GM18861 (cell line): Measurements from ENCODE around the gene MICU1.
"Not testable (repeated sequence)": the region's sequence is repeated elsewhere in the genome, so short reads cannot be mapped to it uniquely, and the experiment has no call there.

ENCODE experiments used
- ATAC-seq: cut with Tn5 transposase; IDR thresholded peaks from one replicate; pipeline ENCODE4 v1.9.1; 2021; ENCODE audit not compliant: unreplicated experiment

The MICU1 gene

DNA sequence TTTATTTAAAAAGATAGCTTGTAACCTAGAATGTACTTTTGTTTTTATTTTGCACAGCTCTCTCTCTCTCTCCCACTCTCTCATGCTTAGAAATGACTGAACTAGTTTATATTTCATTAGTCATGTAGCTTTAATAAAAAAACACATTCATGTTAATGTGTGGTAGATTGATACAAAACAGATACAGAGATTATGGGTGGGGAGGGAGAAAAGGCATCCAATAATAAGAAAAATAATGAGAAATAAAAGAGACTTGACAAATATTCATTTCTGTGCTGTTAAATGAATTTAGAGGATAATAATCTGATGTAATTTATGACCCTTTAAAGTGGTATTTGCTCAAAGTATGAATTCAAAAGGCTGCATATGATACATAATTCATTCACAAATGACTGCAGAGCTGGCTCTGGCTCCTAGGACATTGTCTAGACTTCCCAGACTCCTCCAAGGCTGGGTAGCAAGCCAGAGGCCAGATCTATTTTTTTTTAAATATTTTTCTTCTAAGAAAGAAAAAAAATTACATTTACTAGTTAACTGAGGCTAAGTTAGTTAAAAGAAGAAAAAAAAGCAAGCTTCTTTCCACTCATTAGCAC is 165.5 kb downstream of the MICU1 start:
- ATAC-seq: no peak

GRCh38 chr10:72459301-72459700 is 166.6 kb downstream of the MICU1 start:
- no peak for ATAC-seq

DNA sequence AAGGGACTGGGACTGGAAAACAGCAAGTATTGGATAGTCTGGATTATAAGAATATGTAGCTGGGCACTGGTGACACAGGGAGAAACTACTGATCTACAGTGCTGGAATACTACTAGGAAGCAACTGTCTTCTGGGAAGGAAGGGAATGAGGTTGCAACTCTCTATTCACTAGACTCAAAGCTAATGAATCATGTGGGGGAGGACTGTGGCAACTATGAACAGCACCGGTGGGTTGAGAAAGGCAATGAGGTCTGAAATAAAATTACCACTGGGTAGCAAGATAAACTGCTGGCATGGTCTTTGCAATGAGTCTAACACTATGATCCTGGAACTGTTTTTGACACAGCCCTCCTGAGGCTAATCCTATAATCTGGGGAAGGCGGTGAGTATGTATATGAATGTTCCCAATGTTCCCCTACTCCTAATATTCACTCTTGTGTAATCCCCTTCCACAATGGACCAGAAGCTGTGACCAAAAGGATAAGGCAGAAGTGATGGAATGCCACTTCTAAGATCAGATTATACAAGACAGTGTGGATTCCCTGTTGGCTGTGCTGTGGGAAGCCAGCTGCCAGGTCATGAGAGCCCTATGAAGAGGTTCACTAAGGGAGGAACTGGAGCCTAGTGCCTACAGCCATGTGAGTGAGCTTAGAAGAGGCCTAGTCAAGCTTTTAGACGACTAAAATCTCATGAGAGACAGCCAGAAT is 169.8 kb downstream of the MICU1 start:
- ATAC-seq: no peak

- no peak for ATAC-seq
Observed at GRCh38 chr10:72449941-72450441, 175.9 kb downstream of the MICU1 start.

- ATAC-seq: no peak
Observed at GRCh38 chr10:72445851-72446250, 180.0 kb downstream of the MICU1 start.

- ATAC-seq: not testable (repeated sequence)
Observed at GRCh38 chr10:72442969-72443368, 182.9 kb downstream of the MICU1 start.

- no peak for ATAC-seq
Observed at GRCh38 chr10:72435570-72435969, 190.3 kb downstream of the MICU1 start.

DNA sequence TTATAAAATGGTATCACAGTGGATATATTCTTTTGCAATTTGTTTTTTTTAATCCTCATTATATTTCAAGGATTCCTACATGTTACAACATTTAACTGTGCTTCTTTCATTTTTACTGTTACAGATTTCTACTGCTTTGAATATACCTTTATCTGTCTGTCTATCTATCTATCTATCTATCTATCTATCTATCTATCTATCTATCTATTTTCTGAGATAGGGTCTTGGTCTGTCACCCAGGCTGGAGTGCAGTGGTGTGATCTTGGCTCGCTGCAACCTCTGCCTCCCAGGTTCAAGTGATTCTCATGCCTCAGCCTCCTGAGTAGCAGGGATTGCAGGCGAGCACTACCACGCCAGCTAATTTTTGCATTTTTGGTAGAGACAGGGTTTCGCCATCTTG is 194.9 kb downstream of the MICU1 start:
- not testable (repeated sequence) for ATAC-seq

DNA sequence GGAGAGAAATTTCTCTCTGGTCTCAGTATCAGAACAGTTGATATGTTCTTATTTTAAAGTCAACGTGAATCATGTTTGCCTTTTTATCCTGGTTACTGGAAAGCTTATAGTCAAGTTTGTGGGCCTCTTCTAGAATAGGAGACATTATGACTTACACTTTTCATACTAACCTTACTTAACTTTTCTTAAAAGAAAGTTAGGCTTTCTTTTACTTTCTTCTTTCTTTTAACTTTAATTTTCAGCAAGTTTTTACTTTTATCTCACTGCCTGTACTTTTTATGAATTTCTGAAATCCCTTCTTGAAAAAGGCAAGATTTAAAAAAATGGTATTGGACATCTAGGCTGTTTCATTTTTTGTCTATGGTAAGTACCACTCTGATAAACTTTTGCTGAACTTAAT is 195.9 kb downstream of the MICU1 start:
- no peak for ATAC-seq

DNA sequence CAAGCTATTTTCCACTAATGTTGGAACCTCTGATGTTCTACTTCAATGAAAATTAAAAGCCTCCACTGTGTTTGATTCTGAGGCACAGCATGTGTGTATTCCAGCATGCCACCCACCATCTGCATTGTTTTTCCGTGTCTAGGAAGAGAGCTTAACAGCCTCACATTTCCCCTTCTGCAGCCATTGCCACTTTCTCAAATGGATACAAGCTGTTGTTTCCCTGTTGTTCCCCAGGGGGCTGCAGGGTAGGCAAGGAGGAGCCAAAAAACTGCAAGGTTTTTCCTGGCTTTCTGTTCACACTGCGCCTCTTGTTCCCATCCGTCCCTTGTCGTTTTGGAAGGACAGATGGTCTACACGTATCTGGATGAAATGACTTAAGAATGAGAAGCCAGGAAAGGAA is 198.9 kb downstream of the MICU1 start:
- no peak for ATAC-seq

- ATAC-seq: no peak
Observed at GRCh38 chr10:72425133-72425532, 200.7 kb downstream of the MICU1 start.

- no peak for ATAC-seq
Observed at GRCh38 chr10:72424561-72424960, 201.3 kb downstream of the MICU1 start.

DNA sequence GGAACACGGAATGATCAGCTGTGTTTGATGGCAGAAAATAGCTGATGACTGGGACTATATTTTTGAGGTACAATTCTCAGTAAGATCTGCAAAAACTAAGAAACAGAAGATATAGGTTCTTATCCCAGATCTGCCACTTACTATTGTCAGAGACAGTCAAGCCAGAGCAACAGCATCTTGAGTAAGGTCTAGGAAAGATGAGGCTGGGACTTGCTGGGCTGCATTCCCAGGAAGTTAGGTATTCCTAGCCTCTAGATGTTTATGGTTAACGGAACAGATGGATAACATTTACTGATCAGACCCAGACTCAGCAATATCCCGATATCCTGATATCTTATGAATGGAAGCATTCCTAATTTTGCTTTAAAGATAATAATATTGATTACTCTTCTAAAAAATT is 202.5 kb downstream of the MICU1 start:
- no peak for ATAC-seq

GRCh38 chr10:72421885-72422540 is 203.9 kb downstream of the MICU1 start:
- ATAC-seq: no peak

- no peak for ATAC-seq
Observed at GRCh38 chr10:72419241-72419640, 206.6 kb downstream of the MICU1 start.

GRCh38 chr10:72418679-72419078 is 207.2 kb downstream of the MICU1 start:
- ATAC-seq: no peak

- no peak for ATAC-seq
Observed at GRCh38 chr10:72417971-72418370, 207.9 kb downstream of the MICU1 start.

DNA sequence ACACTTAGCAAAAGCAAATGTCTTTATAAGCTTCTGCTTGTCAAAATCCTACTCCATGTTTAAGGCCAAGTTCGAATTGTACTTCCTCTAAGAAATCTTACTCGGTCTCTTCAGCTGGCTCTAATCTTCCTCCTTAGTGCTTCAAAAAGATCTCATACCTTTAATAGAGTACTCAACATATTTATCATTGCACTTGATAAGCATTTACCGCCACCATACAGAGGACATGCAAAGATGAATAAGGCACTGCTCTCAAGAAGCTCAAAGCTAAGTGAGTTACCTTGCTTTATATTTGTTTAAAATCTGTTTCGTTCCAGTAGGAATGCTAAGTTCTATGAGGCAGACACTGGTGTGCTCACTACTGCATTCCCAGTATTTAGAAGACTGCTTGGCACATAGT is 209.2 kb downstream of the MICU1 start:
- no peak for ATAC-seq

DNA sequence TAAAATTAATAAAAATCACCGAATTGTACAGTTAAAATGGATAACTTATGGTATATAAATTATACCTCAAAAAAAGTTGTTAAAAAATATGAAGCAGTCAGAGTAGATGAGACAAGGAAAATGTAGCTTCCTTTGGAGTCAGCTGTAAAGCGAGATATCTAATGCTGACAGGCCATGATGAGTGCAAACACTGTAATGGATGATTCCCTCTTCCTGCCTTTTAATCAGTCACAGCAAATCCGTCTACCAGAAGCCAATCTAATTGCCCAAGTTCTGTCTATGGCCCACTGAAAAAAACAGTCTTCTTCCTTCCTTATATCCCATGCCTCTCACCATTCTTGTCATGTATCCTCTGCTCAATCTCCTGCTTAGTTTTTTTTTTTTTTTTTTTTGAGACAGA is 211.2 kb downstream of the MICU1 start:
- ATAC-seq: no peak

GRCh38 chr10:72409167-72409566 is 216.7 kb downstream of the MICU1 start:
- ATAC-seq: no peak

DNA sequence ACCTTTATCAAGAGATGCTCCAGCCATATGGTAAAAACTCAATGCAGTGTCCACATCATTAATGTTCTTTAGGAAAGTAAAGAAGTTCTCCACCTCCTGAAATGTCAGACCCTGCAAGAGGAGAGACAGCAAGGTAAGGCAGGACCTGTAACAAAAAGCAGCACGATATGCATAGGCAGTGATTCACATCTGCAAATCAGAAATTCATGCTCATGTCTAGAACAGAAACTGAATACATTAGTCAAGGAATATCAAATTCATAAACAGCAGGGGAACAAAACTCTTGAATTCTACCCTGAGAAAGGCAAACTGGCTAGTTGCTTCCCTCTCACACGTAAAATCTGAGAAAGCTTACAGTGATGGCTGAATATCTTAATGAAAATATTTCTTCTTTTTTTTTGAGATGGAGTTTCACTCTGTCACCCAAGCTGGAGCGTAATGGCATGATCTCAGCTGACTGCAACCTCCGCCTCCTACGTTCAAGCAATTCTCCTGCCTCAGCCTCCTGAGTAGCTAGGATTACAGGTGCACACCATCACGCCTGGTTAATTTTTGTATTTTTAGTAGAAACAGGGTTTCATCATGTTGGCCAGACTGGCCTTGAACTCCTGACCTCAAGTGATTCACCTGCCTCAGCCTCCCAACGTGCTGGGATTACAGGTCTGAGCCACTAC is 217.8 kb downstream of the MICU1 start:
- no peak for ATAC-seq

DNA sequence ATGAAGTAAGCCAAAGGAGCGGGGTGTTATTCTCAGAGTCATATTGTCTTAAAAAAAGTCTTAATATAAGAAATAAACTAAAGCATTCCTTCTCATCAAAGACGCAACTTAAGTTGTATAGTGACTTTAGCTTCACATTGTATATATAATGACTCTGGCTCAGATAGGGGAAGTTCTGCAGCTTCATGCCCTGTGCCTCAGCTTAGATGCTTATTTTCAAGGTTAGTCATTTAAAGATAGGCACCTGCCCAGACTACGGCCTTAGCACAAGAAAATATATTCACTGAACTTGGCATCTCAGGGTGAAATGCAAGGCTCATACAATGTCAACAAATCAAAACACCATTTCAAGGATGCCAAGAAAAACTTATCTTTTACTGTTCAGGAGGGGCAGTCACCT is 218.4 kb downstream of the MICU1 start:
- no peak for ATAC-seq
